Caco-2 (cell line): Measurements from ENCODE around the gene STOML1. TPM values are rescaled to one million over a fixed set of nuclear protein-coding genes. Genes with fewer than 3 reads are reported as not detected.

Source experiments
- BruUV-seq: library from RNA; stranded (reverse); fragments of 400-500 nt; replicated peaks from 2 replicates; lab custom pipeline; 2021; lab: Mats Ljungman, UMichigan
- CTCF ChIA-PET: fragments of 300-600 bp; sonication (Branson Sonifier 250); formaldehyde crosslinking; loops from one replicate; lab custom pipeline; 2022; ENCODE audit warnings: antibody characterized with exemption; lab: Charles Lee
- POLR2A ChIA-PET: fragments of 300-600 bp; sonication (Branson Sonifier 250); formaldehyde crosslinking; loops from one replicate; lab custom pipeline; 2022; ENCODE audit warnings: antibody characterized with exemption; lab: Charles Lee
- DNase-seq, 2 experiments: peaks; one replicate each; pipeline versions ENCODE4 v3.0.0 to v3.0.0-alpha.2; 2020 to 2022
- H3K27me3 ChIP-seq: replicated peaks from 2 replicates; pipeline ENCODE4 v1.6.0; 2011; ENCODE audit warnings: low read length; ENCODE audit not compliant: control insufficient read depth, insufficient read depth
- H3K36me3 ChIP-seq: 2 replicates; pipeline ENCODE4 v1.5.1; 2011; ENCODE audit warnings: low read length; ENCODE audit not compliant: control insufficient read depth, insufficient read depth
- H3K4me1 ChIP-seq: fragments of 250-450 bp; sonication (Bioruptor Pico); 2 replicates; pipeline ENCODE4 v1.5.1; 2020; ENCODE audit warnings: mild to moderate bottlenecking
- H3K4me3 ChIP-seq: 2 replicates; pipeline ENCODE4 v1.5.1; 2011; ENCODE audit warnings: low read depth, mild to moderate bottlenecking, control low read depth, low read length
- H3K9me3 ChIP-seq: fragments of 250-450 bp; sonication (Bioruptor Pico); 2 replicates; pipeline ENCODE4 v1.5.1; 2020; ENCODE audit warnings: mild to moderate bottlenecking, moderate library complexity
- H3K27ac Mint-ChIP-seq: one replicate; pipeline ENCODE4 v1.8.0; 2022; ENCODE audit warnings: mixed read lengths; ENCODE audit not compliant: unreplicated experiment
- H3K27me3 Mint-ChIP-seq: one replicate; pipeline ENCODE4 v1.8.0; 2022; ENCODE audit warnings: mixed read lengths; ENCODE audit not compliant: insufficient read depth, unreplicated experiment
- H3K36me3 Mint-ChIP-seq: one replicate; pipeline ENCODE4 v1.8.0; 2022; ENCODE audit warnings: mild to moderate bottlenecking, mixed read lengths; ENCODE audit not compliant: insufficient read depth, unreplicated experiment
- H3K4me1 Mint-ChIP-seq: one replicate; pipeline ENCODE4 v1.8.0; 2022; ENCODE audit warnings: low read depth, mixed read lengths; ENCODE audit not compliant: unreplicated experiment
- H3K4me3 Mint-ChIP-seq: one replicate; pipeline ENCODE4 v1.8.0; 2022; ENCODE audit warnings: mild to moderate bottlenecking, moderate library complexity, mixed read lengths; ENCODE audit not compliant: unreplicated experiment
- H3K9me3 Mint-ChIP-seq: one replicate; pipeline ENCODE4 v1.8.0; 2022; ENCODE audit warnings: mixed read lengths; ENCODE audit not compliant: unreplicated experiment
- intact Hi-C: fragments of 100-400 bp; cut with micrococcal nuclease; formaldehyde crosslinking; loops from one replicate; pipeline ENCODE4 v1.10.0; 2022; ENCODE audit not compliant: unreplicated experiment
- total RNA-seq: library from RNA; stranded (reverse); gene quantifications from 2 replicates; pipeline ENCODE4 v1.2.3, GENCODE V29; 2022
- TF ChIP-seq, protein P1 (sequence below), 2 experiments: fragments of 200-600 bp in 1 of 2; IDR thresholded peaks; 1 replicate in 1 of 2; 2 replicates in 1 of 2; pipeline versions ENCODE4 v1.5.1 to v1.8.0; 2011 to 2022; ENCODE audit warnings: antibody characterized with exemption in 1 of 2, control low read depth in 1 of 2, inconsistent platforms in 1 of 2, low read depth in 1 of 2, low read length in 1 of 2, mild to moderate bottlenecking in 1 of 2, moderate library complexity in 1 of 2; ENCODE audit not compliant: insufficient read depth in 1 of 2, severe bottlenecking in 1 of 2, unreplicated experiment in 1 of 2

Gene STOML1
- total RNA-seq, 1 experiment from 2014 or later: 7.6 TPM

DNA sequence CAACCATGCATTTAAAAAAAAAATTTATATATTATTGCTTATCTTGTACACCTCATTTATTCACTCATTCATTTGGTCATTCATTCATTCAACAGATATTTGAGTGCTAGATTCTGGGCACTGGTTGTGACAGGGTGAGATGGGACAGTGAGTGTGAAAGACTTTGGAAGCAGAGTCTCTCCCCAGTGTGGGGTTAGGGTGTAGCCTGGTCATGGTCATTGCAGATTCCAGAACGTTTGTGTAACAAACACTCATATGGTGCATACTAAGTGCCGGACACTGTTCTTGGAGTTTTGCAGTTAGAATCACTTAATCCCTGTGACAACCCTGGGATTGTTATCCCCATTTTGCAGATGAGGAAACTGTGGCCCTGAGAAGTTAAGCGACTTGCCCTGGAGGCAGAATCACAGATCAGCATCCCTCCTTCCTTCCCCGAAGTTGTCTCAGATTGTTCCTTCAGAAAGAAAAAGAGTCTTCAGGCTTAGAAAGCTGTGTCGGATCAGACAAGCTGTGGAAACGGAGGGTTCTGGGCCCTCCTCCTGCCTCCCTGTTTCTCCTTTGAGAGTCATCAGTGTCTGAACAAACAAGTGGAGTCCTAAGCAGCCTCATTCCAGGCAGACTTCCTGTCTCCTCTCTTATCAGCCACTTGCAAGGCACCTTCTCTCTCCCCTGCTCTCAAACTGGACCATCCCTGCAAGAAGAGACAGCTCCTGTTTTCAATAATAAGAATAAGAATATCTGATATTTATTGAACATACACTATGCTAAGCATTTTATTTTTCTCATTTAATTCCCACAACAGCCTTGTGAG is 59.5 kb downstream of the STOML1 start:
- Mint-ChIP-seq H3K27ac (no peak overlapping the region), H3K9me3 (no peaks in the 10 kb centered on the region), H3K27me3 (peaks cover 3% of the 10 kb centered on the region), H3K36me3 (no peaks in the 10 kb centered on the region), H3K4me3 (no peak overlapping the region), H3K4me1 (no peaks in the 10 kb centered on the region)
- TF ChIP-seq, protein P1, sequence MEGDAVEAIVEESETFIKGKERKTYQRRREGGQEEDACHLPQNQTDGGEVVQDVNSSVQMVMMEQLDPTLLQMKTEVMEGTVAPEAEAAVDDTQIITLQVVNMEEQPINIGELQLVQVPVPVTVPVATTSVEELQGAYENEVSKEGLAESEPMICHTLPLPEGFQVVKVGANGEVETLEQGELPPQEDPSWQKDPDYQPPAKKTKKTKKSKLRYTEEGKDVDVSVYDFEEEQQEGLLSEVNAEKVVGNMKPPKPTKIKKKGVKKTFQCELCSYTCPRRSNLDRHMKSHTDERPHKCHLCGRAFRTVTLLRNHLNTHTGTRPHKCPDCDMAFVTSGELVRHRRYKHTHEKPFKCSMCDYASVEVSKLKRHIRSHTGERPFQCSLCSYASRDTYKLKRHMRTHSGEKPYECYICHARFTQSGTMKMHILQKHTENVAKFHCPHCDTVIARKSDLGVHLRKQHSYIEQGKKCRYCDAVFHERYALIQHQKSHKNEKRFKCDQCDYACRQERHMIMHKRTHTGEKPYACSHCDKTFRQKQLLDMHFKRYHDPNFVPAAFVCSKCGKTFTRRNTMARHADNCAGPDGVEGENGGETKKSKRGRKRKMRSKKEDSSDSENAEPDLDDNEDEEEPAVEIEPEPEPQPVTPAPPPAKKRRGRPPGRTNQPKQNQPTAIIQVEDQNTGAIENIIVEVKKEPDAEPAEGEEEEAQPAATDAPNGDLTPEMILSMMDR (IDR thresholded peaks at IDR 0.05; ENCODE audit: insufficient read depth in 1 of 2, low read depth in 1 of 2, low read length in 1 of 2, severe bottlenecking in 1 of 2, unreplicated experiment in 1 of 2): no peak
- Histone ChIP-seq H3K4me3 (no peak overlapping the region), H3K27me3 (no peaks in the 10 kb centered on the region), H3K36me3 (no peaks in the 10 kb centered on the region), H3K4me1 (peaks cover 6% of the 10 kb centered on the region), H3K9me3 (no peaks in the 10 kb centered on the region)
- POLR2A ChIA-PET: no interaction called here
- CTCF ChIA-PET: no interaction called here
- BruUV-seq: no TSS peak
- no peak for DNase-seq
- intact Hi-C loops: no loop called here

- no TSS peak for BruUV-seq
- ChIA-PET CTCF (no interaction called here), POLR2A (no interaction called here)
- Histone ChIP-seq H3K36me3 (no peaks in the 10 kb centered on the region), H3K9me3 (no peaks in the 10 kb centered on the region), H3K27me3 (no peaks in the 10 kb centered on the region), H3K4me1 (peaks cover 6% of the 10 kb centered on the region), H3K4me3 (no peak overlapping the region)
- Mint-ChIP-seq H3K4me1 (no peaks in the 10 kb centered on the region), H3K36me3 (no peaks in the 10 kb centered on the region), H3K4me3 (no peak overlapping the region), H3K9me3 (no peaks in the 10 kb centered on the region), H3K27me3 (peaks cover 3% of the 10 kb centered on the region), H3K27ac (no peak overlapping the region)
- TF ChIP-seq, protein P1 (IDR thresholded peaks at IDR 0.05; ENCODE audit: insufficient read depth in 1 of 2, low read depth in 1 of 2, low read length in 1 of 2, severe bottlenecking in 1 of 2, unreplicated experiment in 1 of 2): no peak
- intact Hi-C loops: no loop called here
- no peak for DNase-seq
Measured at GRCh38 chr15:73931441-73931840, 60.7 kb downstream of the STOML1 start.

DNA sequence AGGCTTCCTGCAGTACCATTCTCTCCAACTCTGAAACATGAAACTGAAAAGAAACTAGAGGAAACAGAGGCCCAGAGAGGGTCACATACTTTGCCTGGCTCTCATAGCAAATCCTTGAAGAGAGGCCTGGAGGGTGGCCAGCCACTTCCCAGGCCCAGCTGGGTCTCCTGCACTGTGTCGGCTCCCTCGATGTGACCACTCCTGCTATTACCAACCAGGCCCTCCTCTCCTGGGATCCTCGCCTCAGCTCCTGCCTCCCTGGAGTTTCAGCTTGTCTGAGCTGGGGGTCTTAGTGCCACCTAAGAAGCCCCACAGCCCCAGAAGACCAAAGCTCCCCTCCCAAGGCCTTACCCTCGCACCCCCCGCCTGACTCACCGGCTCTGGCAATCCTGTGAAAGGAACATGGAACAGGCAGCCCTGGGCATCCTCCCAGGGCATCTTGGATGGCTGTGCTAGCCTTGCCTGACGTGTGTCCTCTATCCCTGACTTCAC is 61.3 kb downstream of the STOML1 start:
- ChIA-PET CTCF (no interaction called here), POLR2A (no interaction called here)
- intact Hi-C loops: no loop called here
- Histone ChIP-seq H3K27me3 (no peaks in the 10 kb centered on the region), H3K4me3 (no peak overlapping the region), H3K4me1 (peaks cover 6% of the 10 kb centered on the region), H3K9me3 (no peaks in the 10 kb centered on the region), H3K36me3 (no peaks in the 10 kb centered on the region)
- TF ChIP-seq, protein P1 (IDR thresholded peaks at IDR 0.05; ENCODE audit: insufficient read depth in 1 of 2, low read depth in 1 of 2, low read length in 1 of 2, severe bottlenecking in 1 of 2, unreplicated experiment in 1 of 2): no peak
- Mint-ChIP-seq H3K4me1 (no peaks in the 10 kb centered on the region), H3K9me3 (no peaks in the 10 kb centered on the region), H3K27me3 (peaks cover 4% of the 10 kb centered on the region), H3K4me3 (no peak overlapping the region), H3K27ac (no peak overlapping the region), H3K36me3 (no peaks in the 10 kb centered on the region)
- no peak for DNase-seq
- BruUV-seq: no TSS peak
